Erythroblast (primary cell): ENCODE measurements around the gene MEGF11.

Experiments
- DNase-seq, 2 experiments: peaks; one replicate each; lab custom pipeline; 2025; lab: John Stamatoyannopoulos, UW
- GATA1 ChIP-seq: IDR thresholded peaks from 2 replicates; pipeline ENCODE4 v1.6.1; 2011; ENCODE audit warnings: low read depth, mild to moderate bottlenecking, control low read depth, low read length, moderate library complexity
- POLR2A ChIP-seq: IDR thresholded peaks from 2 replicates; pipeline ENCODE4 v1.6.1; 2011; ENCODE audit warnings: mild to moderate bottlenecking, low read length

Gene MEGF11

GRCh38 chr15:66253418-66254088 is at the start of gene MEGF11:
Gene MEGF11, minus strand, starts transcription at chr15:66253750. Its CDS starts 125,347 bp downstream, at chr15:66128403.
- no peak for TF ChIP-seq GATA1
- no peak for TF ChIP-seq POLR2A
- no peak for DNase-seq

GRCh38 chr15:66302489-66303278 is 49.1 kb upstream of the MEGF11 start:
- no peak for TF ChIP-seq GATA1
- TF ChIP-seq POLR2A, result no peak
- DNase-seq, result no peak

- no peak for TF ChIP-seq GATA1
- TF ChIP-seq POLR2A, result no peak
- no peak for DNase-seq
These were observed 45.3 kb upstream of the MEGF11 start for GRCh38 chr15:66298803-66299251.

- TF ChIP-seq GATA1 (no peak), POLR2A (no peak)
- no peak for DNase-seq
These were observed 42.6 kb upstream of the MEGF11 start for GRCh38 chr15:66296186-66296585.

- DNase-seq, result no peak
- no peak for TF ChIP-seq GATA1
- TF ChIP-seq POLR2A, result no peak
These were observed 41.3 kb upstream of the MEGF11 start for GRCh38 chr15:66294932-66295235.

- DNase-seq, result peak; percentile 60 to 75
- TF ChIP-seq POLR2A (no peak), GATA1 (no peak)
These were observed 40.8 kb upstream of the MEGF11 start for GRCh38 chr15:66294157-66294931.

GRCh38 chr15:66293419-66294156 is 40.0 kb upstream of the MEGF11 start, which contains the start of gene DIS3L:
Gene DIS3L, plus strand, starts transcription at chr15:66293568. Its CDS starts 29 bp downstream, at chr15:66293597.
- DNase-seq, result peak; percentile 83 to 88
- no peak for TF ChIP-seq GATA1
- TF ChIP-seq POLR2A, result peak; percentile 58

- no peak for TF ChIP-seq POLR2A
- TF ChIP-seq GATA1, result no peak
These were observed 39.2 kb upstream of the MEGF11 start for GRCh38 chr15:66292571-66293418.

GRCh38 chr15:66291816-66292570 is 38.4 kb upstream of the MEGF11 start:
- TF ChIP-seq POLR2A, result no peak
- TF ChIP-seq GATA1, result no peak
- DNase-seq, result peak; percentile 65 to 84

More at GRCh38 chr15:66292571-66293418, 39.2 kb upstream of the MEGF11 start:
- DNase-seq, result no peak

GRCh38 chr15:66290518-66290917 is 37.0 kb upstream of the MEGF11 start:
- TF ChIP-seq POLR2A (no peak), GATA1 (no peak)
- no peak for DNase-seq

- no peak for DNase-seq
- TF ChIP-seq POLR2A (no peak), GATA1 (no peak)
These were observed 36.5 kb upstream of the MEGF11 start for GRCh38 chr15:66290007-66290406.
